HEK293 (cell line): ENCODE results near the gene TRAF2.

ENCODE experiments used
- GLI2 ChIP-seq: fragments of 450-650 bp; formaldehyde crosslinking; IDR thresholded peaks from 2 replicates; pipeline ENCODE4; 2017; ENCODE audit warnings: missing biosample characterization, missing genetic modification characterization, low read depth, borderline replicate concordance
- GLIS1 ChIP-seq: fragments of 450-650 bp; formaldehyde crosslinking; IDR thresholded peaks from 2 replicates; pipeline ENCODE4 v1.5.1; 2016; ENCODE audit warnings: missing biosample characterization, missing genetic modification characterization
- IKZF3 ChIP-seq: fragments of 450-650 bp; IDR thresholded peaks from 2 replicates; pipeline ENCODE4 v1.5.0; 2018; ENCODE audit warnings: missing biosample characterization, mild to moderate bottlenecking, missing genetic modification characterization, moderate library complexity
- INSM2 ChIP-seq: fragments of 450-650 bp; formaldehyde crosslinking; IDR thresholded peaks from 2 replicates; pipeline ENCODE4 v1.5.1; 2016; ENCODE audit warnings: missing biosample characterization, missing genetic modification characterization
- KLF1 ChIP-seq: fragments of 450-650 bp; formaldehyde crosslinking; IDR thresholded peaks from 2 replicates; pipeline ENCODE4 v1.5.1; 2016; ENCODE audit warnings: missing biosample characterization, missing genetic modification characterization
- MZF1 ChIP-seq: fragments of 450-650 bp; formaldehyde crosslinking; IDR thresholded peaks from 2 replicates; pipeline ENCODE4 v1.5.1; 2017; ENCODE audit warnings: missing biosample characterization, missing genetic modification characterization, borderline replicate concordance
- REPIN1 ChIP-seq: fragments of 450-650 bp; formaldehyde crosslinking; IDR thresholded peaks from 2 replicates; pipeline ENCODE4 v1.5.1; 2017; ENCODE audit warnings: missing biosample characterization, missing genetic modification characterization, low read depth
- TRIM28 ChIP-seq: IDR thresholded peaks from 2 replicates; pipeline ENCODE4 v1.6.1; 2011; ENCODE audit warnings: low read length, control low read depth, borderline replicate concordance
- ZBTB11 ChIP-seq: fragments of 450-650 bp; formaldehyde crosslinking; conservative IDR thresholded peaks from 2 replicates; pipeline ENCODE4 v1.5.1; 2016; ENCODE audit warnings: low read depth, missing biosample characterization, missing genetic modification characterization
- ZBTB17 ChIP-seq: fragments of 450-650 bp; formaldehyde crosslinking; IDR thresholded peaks from 2 replicates; pipeline ENCODE4 v1.5.1; 2016; ENCODE audit warnings: missing biosample characterization, missing genetic modification characterization
- ZBTB20 ChIP-seq: fragments of 450-650 bp; formaldehyde crosslinking; IDR thresholded peaks from 2 replicates; pipeline ENCODE4 v1.5.1; 2016; ENCODE audit warnings: missing biosample characterization, missing genetic modification characterization
- ZBTB26 ChIP-seq: fragments of 450-650 bp; formaldehyde crosslinking; optimal IDR thresholded peaks from 2 replicates; pipeline ENCODE3; 2016; ENCODE audit warnings: missing biosample characterization, mild to moderate bottlenecking, missing genetic modification characterization
- ZBTB48 ChIP-seq: fragments of 450-650 bp; formaldehyde crosslinking; IDR thresholded peaks from 2 replicates; pipeline ENCODE4 v1.5.1; 2016; ENCODE audit warnings: missing biosample characterization, missing genetic modification characterization
- ZBTB6 ChIP-seq: fragments of 450-650 bp; formaldehyde crosslinking; IDR thresholded peaks from 2 replicates; pipeline ENCODE4 v1.5.1; 2017; ENCODE audit warnings: missing biosample characterization, missing genetic modification characterization
- ZEB2 ChIP-seq: fragments of 450-650 bp; formaldehyde crosslinking; IDR thresholded peaks from 2 replicates; pipeline ENCODE4 v1.5.1; 2016; ENCODE audit warnings: missing biosample characterization, missing genetic modification characterization
- ZFP3 ChIP-seq: fragments of 450-650 bp; formaldehyde crosslinking; IDR thresholded peaks from 2 replicates; pipeline ENCODE4 v1.5.1; 2016; ENCODE audit warnings: low read depth, missing biosample characterization, missing genetic modification characterization
- ZFP69B ChIP-seq: fragments of 450-650 bp; formaldehyde crosslinking; IDR thresholded peaks from 2 replicates; pipeline ENCODE4 v1.5.1; 2016; ENCODE audit warnings: missing biosample characterization, missing genetic modification characterization
- ZNF112 ChIP-seq: fragments of 450-650 bp; formaldehyde crosslinking; IDR thresholded peaks from 2 replicates; pipeline ENCODE4 v1.5.0; 2017; ENCODE audit warnings: missing biosample characterization, missing genetic modification characterization
- ZNF146 ChIP-seq: fragments of 450-650 bp; formaldehyde crosslinking; IDR thresholded peaks from 2 replicates; pipeline ENCODE4 v1.5.1; 2016; ENCODE audit warnings: missing biosample characterization, missing genetic modification characterization
- ZNF16 ChIP-seq: fragments of 450-650 bp; formaldehyde crosslinking; IDR thresholded peaks from 2 replicates; pipeline ENCODE4 v1.5.1; 2016; ENCODE audit warnings: low read depth, missing biosample characterization, missing genetic modification characterization
- ZNF239 ChIP-seq: fragments of 450-650 bp; formaldehyde crosslinking; IDR thresholded peaks from 2 replicates; pipeline ENCODE4 v1.5.1; 2016; ENCODE audit warnings: missing biosample characterization, missing genetic modification characterization
- ZNF24 ChIP-seq: fragments of 450-650 bp; formaldehyde crosslinking; IDR thresholded peaks from 2 replicates; pipeline ENCODE4 v1.5.1; 2016; ENCODE audit warnings: missing biosample characterization, missing genetic modification characterization
- ZNF335 ChIP-seq: fragments of 450-650 bp; formaldehyde crosslinking; conservative IDR thresholded peaks from 2 replicates; pipeline ENCODE4 v1.5.1; 2016; ENCODE audit warnings: missing biosample characterization, missing genetic modification characterization
- ZNF362 ChIP-seq: fragments of 450-650 bp; formaldehyde crosslinking; IDR thresholded peaks from 2 replicates; pipeline ENCODE4 v1.5.1; 2016; ENCODE audit warnings: missing biosample characterization, missing genetic modification characterization
- ZNF398 ChIP-seq: fragments of 450-650 bp; formaldehyde crosslinking; IDR thresholded peaks from 2 replicates; pipeline ENCODE4 v1.5.1; 2017; ENCODE audit warnings: missing biosample characterization, missing genetic modification characterization
- ZNF404 ChIP-seq: fragments of 450-650 bp; formaldehyde crosslinking; IDR thresholded peaks from 2 replicates; pipeline ENCODE4 v1.5.1; 2017; ENCODE audit warnings: missing biosample characterization, missing genetic modification characterization
- ZNF549 ChIP-seq: fragments of 450-650 bp; IDR thresholded peaks from 2 replicates; pipeline ENCODE4 v1.5.1; 2018; ENCODE audit warnings: missing biosample characterization, missing genetic modification characterization, mild to moderate bottlenecking, inconsistent platforms, moderate library complexity
- ZNF639 ChIP-seq: fragments of 450-650 bp; formaldehyde crosslinking; IDR thresholded peaks from 2 replicates; pipeline ENCODE4 v1.5.1; 2016; ENCODE audit warnings: missing biosample characterization, missing genetic modification characterization
- ZNF701 ChIP-seq: fragments of 450-650 bp; formaldehyde crosslinking; IDR thresholded peaks from 2 replicates; pipeline ENCODE4 v1.5.1; 2016; ENCODE audit warnings: missing biosample characterization, missing genetic modification characterization

TRAF2 gene

GRCh38 chr9:136847826-136848392, 38.4 kb upstream of the TRAF2 start (continued):
- TF ChIP-seq ZNF335 (tag by site-specific recombination) (peak; percentile 77; the same call in 1 of the 2 replicates), ZNF112 (tag by site-specific recombination) (no peak), ZNF16 (tag by site-specific recombination) (no peak), GLI2 (no peak), ZNF404 (no peak), MZF1 (tag by site-specific recombination) (peak; percentile 85; the same call in 1 of the 2 replicates), KLF1 (tag by site-specific recombination) (peak; percentile 10; the same call in 1 of the 2 replicates), ZEB2 (tag by site-specific recombination) (peak; percentile 82; the same call in 1 of the 2 replicates), ZNF146 (tag by site-specific recombination) (no peak), ZBTB20 (peak; percentile 62; the same call in 1 of the 2 replicates), ZNF362 (tag by site-specific recombination) (no peak), ZNF24 (tag by site-specific recombination) (no peak), GLIS1 (peak; percentile 66), TRIM28 (no peak), ZBTB26 (tag by site-specific recombination) (peak; percentile 94), ZFP69B (tag by site-specific recombination) (0 out of 2 replicates have a peak, but pooled peaks have one; percentile 16), ZNF549 (no peak), INSM2 (tag by site-specific recombination) (no peak), ZBTB11 (tag by site-specific recombination) (0 out of 2 replicates have a peak, but pooled peaks have one; percentile 19), REPIN1 (tag by site-specific recombination) (no peak), ZBTB48 (tag by site-specific recombination) (peak; percentile 42; the same call in 1 of the 2 replicates), ZFP3 (tag by site-specific recombination) (no peak), ZNF639 (no peak), ZBTB6 (no peak), IKZF3 (no peak), ZBTB17 (tag by site-specific recombination) (peak; percentile 70), ZNF701 (tag by site-specific recombination) (0 out of 2 replicates have a peak, but pooled peaks have one; percentile 13), ZNF398 (tag by site-specific recombination) (0 out of 2 replicates have a peak, but pooled peaks have one; percentile 7), ZNF239 (tag by site-specific recombination) (no peak)
